Activated CD8-positive, alpha-beta memory T cell treated with anti-CD3 and anti-CD28 coated beads for 4 hours (primary cell): ENCODE data around the gene AP5Z1.
"Not testable (repeated sequence)": the region's sequence is repeated elsewhere in the genome, so short reads cannot be mapped to it uniquely, and the experiment has no call there.

Experiments
- DNase-seq, 2 donors: peaks; one replicate each; pipeline ENCODE4 v3.0.0-alpha.2; 2020; ENCODE audit warnings: low read depth in 2 of 2

The AP5Z1 gene

DNA sequence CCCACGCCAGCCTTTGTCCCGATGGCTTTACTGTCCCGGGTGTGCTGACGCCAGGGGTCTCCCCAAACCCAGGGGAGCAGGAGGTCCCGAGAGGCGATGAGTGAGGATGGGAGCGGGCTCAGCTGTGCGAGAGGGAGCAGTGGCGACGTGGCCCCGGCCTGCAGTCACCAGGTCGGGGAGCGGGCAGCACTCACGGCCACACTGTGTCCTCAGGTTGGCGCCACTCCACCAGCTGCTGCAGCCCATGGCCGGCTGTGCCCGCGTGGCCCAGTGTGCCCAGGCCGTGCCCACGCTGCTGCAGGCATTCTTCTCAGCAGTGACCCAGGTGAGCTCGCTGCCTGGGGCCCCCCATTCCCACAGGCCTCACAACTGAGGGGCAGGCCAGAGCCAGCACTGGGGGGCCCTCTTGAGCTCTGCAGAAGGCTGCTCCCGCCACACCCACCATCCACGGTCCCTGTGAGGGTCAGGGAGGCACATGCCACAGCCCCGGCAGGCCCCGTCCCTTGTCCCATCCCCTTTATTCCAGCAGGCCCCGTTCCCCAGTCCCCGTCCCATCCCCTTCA, 13.3 kb downstream of the AP5Z1 start:
- no peak for DNase-seq

DNA sequence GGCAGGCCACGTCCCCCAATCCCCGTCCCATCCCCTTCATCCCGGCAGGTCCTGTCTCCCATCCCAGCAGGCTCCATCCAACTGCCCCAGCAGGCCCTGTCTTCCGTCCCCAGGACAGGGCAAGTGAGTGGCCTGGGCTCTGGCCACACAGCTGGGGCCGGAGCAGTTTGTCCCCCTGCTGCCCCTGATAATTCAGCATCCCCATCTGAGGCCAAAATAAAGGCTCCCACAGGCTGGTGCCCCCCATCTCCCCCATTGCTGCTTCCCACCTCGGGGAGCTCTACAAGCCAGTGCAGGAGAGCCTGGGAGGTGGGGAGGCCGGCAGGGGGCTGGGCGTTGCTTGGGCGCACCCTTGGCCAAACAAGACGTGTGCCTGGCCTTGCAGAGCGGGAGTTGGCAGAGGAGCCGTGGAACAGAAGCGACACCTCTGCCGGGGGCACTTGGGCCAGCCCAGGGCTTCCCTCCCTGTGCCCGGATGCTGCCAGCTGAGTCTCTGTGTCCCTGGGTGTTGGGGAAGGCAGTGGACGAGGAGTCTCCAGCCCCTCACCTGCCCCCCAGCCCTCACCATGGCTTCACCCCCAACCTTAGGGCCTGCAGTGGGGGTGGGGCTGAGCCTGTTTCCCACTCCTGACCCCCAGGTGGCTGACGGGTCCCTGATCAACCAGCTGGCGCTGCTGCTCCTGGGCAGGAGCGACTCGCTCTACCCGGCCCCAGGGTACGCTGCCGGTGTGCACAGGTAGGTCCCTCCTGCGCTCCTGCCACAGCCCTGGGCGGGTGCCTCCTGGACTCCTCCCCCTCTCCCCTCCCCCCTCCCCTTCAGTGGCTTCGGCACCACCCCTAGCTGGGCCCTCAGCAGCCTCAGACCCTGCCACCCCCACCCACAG, 14.0 kb downstream of the AP5Z1 start:
- no peak for DNase-seq

DNA sequence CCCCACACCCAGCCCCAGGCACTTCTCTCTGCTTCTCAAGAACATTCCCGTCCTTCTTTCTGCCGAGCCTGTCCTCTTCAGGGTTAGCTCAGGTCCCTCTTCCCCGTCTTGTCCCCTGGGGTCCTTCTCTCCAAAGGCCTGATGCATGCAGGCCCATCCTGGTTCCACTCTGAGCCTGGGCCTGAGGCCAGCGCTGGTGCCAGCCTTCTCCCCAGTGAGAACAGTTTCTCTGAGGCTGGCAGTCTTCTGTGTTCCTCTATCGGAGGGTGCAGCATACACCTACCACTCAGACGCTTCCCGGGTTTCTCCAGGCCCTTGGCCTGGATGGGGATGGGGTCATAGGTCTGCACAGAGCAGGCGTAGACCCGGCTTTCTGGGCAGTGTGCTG, 14.6 kb downstream of the AP5Z1 start:
- no peak for DNase-seq

DNA sequence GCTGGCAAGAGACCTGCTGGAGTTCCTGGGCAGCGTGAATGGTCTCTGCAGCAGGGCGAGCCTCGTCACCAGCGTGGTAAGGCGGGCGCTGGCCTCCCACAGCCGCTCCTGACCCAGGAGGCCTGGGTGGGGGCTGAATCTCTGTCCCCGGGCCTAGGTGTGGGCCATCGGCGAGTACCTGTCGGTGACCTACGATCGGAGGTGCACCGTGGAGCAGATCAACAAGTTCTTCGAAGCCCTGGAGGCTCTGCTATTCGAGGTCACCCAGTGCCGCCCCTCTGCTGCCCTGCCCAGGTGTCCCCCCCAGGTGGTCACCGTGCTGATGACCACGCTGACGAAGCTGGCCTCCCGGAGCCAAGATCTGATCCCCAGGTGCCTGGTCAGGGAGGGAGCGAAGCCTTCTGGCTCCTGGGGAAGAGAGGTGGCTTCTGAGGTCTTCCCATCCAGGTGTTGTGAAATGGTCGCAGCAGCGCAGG, 15.1 kb downstream of the AP5Z1 start:
- no peak for DNase-seq

DNA sequence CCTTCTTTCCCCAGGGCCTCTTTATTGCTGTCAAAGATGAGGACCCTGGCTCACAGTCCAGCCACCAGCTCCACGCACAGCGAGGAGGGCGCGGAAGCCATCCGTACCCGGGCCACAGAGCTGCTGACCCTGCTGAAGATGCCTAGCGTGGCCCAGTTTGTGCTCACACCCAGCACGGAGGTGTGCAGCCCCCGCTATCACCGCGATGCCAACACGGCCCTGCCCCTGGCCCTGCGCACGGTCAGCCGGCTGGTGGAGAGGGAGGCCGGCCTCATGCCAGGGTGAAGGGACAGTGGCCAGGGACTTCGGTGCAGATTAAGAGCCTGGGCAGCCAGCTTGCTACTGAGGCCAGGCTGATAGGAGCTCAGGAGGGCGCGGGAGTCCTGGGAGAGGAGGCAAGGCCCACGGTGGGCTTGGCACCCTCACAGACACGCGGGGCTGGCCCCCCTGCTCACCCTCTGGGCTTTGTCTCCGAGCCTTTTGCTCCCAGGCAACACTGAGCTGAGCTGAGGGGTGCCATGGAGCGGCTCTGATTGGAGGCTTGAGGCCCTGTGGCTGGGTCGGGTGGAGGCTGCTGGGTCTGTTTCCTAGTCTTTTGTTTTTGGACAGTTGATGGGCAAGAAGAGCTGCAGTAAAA, 15.8 kb downstream of the AP5Z1 start:
- DNase-seq: no peak

DNA sequence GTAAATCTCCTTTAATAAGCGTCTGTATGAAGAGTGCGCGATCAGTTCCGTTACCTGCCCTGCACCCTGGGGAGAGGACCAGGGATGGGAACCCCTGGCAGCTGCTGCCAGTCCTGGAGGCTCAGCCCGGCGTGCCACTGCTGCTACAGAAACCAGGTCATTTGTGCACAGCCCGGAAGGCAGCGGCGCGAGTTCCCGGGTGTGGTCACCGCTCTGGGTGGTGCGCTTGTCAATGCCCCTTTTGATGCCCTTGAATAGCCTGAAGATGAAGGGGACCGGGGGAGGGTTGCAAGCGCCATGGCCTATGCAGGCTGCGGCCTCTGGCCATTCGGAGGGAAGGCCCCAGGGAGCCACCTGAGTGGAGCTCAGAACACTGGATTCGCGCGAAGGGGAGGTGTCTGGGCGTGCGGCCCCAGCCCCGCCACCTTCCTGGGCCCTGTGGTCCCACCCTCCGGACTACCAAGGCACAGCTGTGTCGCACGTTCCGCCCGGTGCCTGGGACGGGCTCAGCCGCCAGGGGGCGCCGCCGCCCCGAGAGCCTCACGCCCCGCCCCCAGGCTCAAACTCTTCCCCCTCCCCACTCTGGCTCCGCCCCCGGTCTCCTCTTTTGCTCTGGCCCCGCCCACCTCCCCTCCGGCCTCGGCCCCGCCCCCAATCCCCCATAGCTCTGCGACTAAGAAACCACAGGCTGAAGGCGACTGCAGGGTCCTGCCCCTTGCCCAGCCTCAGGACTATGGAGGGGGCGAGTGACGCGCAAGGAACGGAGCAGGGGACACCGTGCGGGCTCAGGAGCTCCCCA, 16.5 kb downstream of the AP5Z1 start:
- DNase-seq: peak; percentile 60 to 65

DNA sequence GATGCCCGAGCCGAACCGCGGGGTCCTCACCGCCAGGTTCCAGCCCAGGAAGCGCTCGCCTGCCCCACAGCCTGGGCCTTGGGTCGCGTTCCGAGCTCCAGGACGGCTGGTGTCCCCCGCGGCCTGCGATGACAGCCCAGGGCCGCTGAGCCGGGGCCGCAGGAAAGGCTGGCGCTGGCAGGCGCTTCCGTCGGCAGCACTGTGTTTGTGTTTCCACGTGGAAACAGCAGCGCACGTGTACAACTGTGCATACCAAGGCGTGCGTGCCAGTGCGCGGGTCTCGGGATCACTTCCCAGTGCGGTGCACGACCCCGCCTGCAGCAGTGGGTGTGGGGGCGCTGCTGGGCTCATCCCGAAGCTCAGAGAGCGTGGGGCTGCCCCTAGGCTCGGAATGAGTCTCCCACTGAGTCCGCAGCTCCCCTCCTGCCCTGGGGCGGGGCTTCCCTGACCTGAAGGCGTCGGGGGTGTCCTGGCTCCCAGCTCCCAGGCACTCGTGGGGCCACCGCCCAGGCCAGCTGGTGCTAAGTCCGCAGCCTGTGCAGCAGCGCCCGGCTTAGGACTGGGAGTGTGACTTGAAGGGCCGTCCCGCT, 17.2 kb downstream of the AP5Z1 start:
- DNase-seq: no peak

DNA sequence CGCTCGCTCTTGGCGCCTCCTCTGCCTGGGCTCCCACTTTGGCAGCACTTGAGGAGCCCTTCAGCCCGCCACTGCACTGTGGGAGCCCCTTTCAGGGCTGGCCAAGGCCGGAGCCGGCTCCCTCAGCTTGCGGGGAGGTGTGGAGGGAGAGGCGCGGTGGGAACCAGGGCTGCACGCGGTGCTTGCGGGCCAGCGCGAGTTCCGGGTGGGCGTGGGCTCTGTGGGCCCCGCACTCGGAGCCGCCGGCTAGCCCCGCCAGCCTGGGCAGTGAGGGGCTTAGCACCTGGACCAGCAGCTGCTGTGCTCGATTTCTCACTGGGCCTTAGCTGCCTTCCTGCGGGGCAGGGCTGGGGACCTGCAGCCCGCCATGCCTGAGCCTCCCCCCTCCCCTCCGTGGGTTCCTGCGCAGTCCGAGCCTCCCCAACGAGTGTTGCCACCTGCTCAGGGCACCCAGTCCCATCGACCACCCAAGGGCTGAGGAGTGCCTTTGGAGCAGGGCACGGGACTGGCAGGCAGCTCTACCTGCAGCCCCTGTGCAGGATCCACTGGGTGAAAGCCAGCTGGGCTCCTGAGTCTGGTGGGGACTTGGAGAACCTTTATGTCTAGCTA, 18.1 kb downstream of the AP5Z1 start:
- not testable (repeated sequence) for DNase-seq

DNA sequence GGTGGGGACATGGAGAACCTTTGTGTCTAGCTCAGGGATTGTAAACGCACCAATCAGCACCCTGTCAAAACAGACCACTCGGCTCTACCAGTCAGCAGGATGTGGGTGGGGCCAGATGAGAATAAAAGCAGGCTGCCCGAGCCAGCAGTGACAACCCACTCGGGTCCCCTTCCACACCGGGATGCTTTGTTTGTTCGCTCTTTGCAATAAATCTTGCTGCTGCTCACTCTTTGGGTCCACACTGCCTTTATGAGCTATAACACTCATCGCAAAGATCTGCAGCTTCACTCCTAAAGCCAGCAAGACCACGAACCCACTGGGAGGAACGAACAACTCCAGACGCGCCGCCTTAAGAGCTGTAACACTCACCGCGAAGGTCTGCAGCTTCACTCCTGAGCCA, 18.7 kb downstream of the AP5Z1 start:
- DNase-seq: not testable (repeated sequence)

DNA sequence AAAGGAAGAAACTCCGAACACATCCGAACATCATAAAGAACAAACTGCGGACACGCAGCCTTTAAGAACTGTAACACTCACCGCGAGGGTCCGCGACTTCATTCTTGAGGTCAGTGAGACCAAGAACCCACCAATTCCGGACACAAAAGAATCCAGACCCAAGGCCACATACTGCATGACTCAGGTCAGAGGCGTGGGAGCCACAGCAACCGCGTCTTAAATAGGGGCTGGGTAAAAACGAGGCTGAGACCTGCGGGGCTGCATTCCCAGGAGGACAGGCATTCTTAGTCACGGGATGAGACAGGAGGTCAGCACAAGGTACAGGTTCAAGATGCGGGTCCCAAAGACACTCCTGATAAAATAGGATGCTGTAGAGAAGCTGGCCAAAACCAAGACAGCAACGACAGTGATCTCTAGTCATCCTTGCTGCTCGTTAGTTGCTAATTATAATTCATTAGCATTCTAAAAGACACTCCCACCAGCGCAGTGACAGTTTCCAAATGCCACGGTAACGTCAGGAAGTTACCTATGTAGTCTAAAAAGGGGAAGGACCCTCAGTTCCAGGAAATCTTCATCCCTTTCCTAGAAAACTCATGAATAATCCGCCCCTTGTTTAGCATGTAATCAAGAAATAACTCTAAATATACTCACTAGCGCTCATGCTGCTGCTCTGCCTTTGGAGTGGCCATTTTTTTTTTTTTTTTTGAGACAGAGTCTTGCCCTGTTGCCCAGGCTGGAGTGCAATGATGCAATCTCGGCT, 19.3 kb downstream of the AP5Z1 start:
- no peak for DNase-seq

DNA sequence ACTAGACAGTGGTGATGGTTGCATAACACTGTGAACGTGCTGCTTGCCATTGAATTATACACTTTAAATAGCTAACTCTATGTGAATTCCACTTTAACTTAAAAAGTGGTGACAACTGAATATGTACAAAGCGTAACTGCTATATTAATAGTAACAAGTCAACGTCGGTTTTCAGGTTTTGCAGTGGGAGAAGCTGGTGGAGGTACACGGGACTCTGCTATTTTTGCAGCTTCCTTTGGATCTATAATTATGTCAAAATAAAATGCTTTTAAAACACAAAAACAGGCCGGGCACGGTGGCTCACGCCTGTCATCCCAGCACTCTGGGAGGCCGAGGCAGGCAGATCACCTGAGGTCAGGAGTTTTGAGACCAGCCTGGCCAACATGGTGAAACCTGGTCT, 21.0 kb downstream of the AP5Z1 start:
- no peak for DNase-seq

DNA sequence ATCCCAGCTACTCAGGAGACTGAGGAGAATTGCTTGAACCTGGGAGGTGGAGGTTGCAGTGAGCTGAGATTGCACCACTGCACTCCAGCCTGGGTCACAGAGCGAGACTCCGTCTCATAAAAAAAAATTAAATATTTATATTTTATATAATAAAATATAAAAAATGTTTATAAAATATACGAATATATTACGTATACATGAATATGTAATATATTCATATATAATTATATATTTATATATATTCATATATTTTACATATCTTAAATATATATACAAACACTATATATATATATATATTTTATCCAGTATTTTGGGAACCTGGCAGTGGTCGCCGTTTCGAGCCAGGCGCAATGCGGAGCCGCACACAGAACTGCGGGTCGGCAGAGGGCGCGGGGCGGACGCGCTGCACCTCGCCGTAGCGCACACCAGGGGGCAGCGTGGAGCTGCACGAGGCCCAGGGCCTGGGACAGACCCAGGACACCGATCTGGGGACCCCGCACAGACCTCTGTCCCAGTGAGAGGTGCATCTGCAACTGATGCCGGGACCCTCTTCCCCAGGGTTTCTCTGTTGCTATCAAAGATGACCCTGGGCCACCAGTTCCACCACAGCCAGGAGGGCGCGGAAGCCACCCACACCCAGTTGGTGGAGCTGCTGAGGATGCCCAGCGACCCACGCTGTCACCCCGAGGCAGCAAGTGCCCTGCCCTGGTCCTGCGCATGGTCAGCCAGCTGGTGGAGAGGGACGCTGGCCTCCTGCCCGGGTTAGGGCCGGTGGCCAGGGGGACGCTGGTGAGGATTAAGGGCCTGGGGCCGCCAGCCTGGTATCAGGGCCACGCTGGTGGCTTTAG, 22.7 kb downstream of the AP5Z1 start:
- DNase-seq: peak in 1 of 2 donors; percentile 27

DNA sequence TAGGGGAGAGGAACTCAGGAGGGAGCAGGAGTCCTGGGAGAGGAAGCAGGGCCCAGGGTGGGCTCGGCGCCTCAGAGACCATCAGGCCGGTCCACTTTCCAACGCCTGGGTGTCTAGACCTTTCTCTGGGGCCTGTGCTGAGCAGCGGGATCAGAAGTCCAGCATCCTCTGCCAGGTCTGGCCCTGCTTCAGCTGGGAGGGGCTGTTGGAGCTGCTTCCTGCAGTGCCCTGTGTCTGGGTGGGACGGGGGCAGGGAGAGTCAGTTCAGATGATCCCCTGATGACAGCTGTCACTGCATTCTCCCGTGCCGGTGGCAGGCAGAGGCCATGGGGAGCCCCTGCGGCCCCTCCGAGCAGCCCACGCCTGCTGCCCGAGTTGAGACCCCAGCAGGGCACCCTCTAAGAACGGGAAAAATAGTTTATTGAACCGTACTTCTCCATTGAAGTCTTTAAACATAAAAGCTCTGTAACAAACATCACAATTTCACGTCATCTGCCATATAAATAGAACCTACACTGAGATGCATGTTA, 23.3 kb downstream of the AP5Z1 start:
- no peak for DNase-seq

DNA sequence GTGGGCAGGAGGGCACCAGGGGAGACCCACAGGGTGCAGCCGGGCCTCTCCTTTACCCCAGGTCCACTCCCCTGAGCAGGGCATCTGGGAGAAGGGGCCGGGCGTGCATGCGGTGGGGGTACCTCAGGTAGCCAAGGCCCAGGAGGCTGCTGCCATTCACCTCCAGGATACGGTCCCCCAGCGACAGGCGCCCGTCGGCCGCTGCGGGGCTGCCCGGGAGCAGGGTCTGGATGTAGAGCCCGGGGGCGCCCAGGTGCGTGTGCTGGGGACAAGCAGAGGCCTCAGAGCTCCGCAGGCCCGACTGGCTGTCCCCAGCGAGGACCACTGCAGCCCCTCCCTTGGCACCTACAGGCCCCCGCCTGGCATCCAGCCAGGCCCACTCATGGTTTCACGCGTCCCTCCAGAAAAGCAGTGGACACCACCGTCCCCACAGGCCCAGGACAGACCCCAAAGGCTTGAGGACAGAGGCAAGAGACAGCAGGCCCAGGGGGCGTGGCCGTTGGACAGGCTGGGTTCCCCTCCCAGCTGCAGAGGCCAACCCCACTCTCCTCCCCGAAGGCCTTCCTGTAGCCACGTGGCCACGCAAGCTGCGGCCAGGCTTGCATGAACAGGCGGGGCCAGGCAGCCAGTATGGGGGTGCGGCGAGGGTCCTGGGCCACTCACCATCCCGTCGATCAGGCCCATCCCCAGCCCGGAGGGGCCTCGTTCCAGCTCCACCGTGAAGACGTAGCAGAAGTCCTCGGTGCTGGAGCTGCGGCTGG, 24.3 kb downstream of the AP5Z1 start:
- DNase-seq: no peak

DNA sequence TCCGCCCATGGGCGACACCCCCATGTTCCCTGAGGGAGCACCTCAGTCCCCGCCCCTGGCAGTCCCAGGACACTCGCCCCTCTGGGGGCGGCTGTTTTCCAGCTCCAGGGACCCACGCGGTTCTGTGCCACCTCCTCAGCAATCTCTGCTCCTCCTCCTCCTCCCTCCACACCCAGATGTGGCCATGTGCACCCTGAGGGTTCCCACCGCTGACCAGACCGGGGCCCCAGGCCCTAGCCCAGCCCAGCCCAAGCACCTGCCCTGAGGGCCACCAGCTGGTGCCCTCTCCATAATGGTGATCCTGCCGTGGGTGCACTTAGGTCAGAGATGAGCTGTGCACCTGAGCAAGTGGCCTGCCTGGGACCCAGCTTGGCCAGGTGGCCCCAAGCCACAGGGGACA, 25.1 kb downstream of the AP5Z1 start:
- DNase-seq: no peak

DNA sequence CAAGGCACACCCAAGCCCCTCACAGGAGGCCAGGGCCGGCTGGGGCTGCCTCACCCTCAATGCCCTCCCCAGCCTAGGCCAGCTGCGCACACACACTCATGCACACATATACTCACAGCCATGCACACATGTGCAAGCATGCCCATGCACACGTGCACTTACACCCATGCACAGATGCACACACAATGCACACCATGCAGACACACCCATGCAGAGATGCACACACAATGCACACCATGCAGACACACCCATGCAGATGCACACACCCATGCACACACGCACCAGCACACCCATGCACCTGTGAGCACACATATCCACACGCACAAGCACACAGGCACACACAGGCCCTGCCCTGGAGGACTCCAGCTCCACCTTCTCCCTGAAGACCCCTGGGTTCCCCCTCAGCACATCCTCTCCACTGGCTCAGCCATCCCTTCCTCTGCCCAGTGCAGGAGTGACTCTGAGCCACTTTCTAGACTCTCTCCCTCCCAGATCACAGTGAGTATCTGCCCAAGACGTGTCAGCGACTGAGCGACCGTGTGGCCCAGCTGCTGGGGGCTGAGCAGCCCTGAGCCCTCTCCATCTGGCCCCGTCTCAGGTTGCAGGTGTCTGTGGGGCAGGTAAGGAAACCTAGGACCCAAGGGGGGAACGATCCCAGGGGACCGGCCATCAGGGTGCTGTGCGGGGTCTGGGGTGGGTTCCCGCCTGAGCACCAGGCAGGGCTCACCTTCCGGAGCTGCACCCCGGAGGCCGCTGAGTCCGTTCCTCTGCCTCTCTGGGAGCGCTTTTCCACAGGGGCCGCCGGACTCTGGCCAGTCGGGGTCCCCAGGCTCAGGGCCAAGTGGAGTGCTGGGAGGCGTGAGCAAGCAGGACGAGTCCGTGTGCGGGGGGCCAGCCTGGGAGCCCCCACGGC, 25.8 kb downstream of the AP5Z1 start:
- no peak for DNase-seq

DNA sequence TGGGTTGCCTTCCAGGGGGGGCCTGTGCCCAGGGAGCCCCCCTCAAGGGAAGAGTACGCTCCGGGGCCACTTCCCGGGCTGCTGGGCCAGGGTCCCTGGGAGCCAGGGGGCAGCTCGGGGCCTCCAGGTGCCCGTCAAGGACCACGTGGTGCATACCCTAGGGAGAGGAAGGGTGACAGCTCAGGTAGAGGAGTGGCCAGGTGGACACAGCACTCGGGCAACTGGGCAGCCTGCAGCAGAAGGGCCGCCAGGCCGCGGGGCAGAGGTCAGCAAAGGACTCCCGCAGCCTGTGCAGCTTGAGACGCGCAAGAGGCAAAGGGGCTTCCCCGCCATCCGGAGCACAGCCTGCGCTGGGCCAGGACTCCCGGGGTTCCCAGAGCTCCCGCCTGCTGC, 26.4 kb downstream of the AP5Z1 start:
- no peak for DNase-seq
